GM18519 (cell line): ENCODE results near the gene TREML4.

Experiments
- ATAC-seq: cut with Tn5 transposase; IDR thresholded peaks from one replicate; pipeline ENCODE4 v1.9.1; 2021; ENCODE audit warnings: mild to moderate bottlenecking, moderate library complexity; ENCODE audit not compliant: unreplicated experiment, low FRiP score

Gene TREML4

DNA sequence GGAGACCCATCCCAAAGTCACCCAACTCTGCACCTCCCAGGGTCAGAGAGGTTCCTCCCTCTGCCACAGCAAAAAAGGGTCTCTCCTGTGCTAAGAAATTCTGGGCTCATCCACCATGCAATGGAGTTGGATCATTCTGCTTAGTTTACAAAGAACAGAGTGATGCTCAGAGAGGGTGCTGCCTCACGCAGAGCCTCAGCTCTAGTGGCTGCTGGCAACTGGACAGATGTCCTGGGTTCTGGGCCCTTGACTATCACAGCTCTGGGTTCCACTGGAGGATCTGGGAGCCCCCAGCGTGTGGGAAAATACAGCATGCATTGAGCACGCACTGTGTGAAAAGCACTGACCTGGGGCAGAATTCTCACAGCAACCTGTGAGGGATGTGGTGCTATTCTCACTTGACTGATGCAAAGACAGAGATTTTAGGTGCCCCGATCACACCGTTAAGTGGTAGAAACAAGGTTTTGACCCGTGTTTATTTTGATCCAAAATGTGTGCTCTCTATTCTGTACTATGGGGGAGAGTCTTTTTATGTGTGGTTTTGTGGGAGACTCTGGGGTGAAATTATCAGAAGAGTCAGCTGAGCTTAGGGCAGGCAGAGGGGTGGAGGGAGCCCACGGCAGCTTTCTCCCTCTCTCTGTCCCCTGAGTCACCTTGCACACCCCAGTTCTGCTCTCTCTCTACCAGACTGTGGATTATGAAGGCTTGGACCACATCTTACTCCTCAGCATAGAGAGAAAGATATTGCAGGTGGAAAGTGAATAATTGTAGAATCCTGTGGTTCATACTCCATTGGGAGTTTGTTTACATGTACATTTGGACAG lies 19.9 kb downstream of the TREML4 start:
- ATAC-seq, result no peak

- ATAC-seq, result no peak
These were observed 24.4 kb downstream of the TREML4 start for GRCh38 chr6:41252401-41253169.

GRCh38 chr6:41255110-41255509 lies 27.0 kb downstream of the TREML4 start:
- no peak for ATAC-seq

DNA sequence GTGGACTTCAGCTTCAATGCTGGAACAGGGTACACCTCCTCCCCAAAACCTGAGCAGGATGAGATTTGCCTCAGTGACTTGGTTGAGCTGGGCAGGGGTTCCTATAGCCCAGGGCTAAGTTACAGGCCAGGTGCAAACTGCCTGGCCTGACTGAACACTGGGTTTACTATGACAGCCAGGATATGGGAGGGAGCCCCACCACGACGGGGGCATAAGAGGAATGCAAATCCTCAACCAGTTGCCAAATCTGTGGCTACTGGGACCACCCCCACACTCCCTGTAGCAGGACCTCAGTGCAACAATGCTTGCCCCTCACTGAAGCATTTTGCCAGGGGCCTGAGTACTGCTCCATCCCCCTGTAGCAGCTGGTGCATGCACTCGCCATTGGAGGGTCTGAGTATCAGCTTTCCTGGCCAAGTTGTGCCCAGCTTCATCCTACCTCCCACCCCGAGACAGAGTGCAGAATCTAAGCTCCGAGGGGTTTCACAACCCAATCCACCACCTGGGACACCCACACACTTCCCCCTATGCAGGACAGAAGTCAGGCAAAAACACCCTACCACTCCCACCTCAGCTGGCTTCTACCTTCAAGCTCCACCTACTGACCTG lies 27.6 kb downstream of the TREML4 start:
- no peak for ATAC-seq

- ATAC-seq, result peak; percentile 80
These were observed 28.2 kb downstream of the TREML4 start for GRCh38 chr6:41256383-41256782.

- ATAC-seq, result no peak
These were observed 29.4 kb downstream of the TREML4 start for GRCh38 chr6:41257369-41258195.

- ATAC-seq, result no peak
These were observed 30.0 kb downstream of the TREML4 start for GRCh38 chr6:41258196-41258493.

- no peak for ATAC-seq
These were observed 34.3 kb downstream of the TREML4 start for GRCh38 chr6:41262401-41262800.

- ATAC-seq, result no peak
These were observed 35.1 kb downstream of the TREML4 start for GRCh38 chr6:41263267-41263666.

DNA sequence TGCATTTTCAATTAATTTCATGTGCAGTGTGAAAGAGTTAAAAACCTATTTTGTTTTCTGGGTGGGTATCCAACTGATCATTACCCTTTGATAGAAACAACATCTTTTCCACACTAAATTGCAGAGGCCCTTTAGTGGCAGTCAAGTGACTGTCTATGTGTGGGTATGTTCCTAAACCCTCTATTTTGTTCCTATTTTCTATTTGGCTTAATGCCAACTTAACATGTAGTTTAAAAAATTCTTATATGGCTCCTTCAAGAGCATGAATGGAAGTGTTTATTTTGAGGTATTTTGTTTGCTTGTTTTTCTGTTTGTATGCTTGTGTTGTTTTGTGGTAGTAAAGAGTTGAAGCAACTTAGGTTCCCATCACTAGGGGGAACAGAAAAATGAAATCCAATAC lies 38.4 kb downstream of the TREML4 start:
- ATAC-seq, result no peak

GRCh38 chr6:41268478-41268877 lies 40.3 kb downstream of the TREML4 start:
- ATAC-seq, result no peak

DNA sequence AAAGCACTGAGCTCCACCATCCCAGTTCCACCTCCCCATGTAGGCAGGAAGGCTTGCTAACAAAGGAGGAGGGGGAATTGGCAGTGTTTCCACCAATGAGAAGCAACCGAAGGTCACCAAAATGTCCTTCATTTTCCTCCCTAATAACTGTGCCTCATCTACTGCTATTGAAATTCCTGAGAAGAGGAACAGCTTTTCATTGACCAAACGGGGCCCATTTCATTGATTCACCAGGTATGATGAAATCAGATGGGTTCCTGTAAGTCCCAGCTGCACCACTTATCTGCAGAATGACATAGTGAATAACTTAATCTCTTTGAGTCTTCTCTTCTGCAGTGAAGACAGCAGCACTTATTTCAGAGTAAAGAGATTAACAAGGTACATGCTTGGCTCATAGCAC lies 41.0 kb downstream of the TREML4 start:
- ATAC-seq, result no peak

GRCh38 chr6:41269716-41270115 lies 41.6 kb downstream of the TREML4 start:
- no peak for ATAC-seq

GRCh38 chr6:41271901-41272395 lies 43.8 kb downstream of the TREML4 start:
- ATAC-seq, result no peak

DNA sequence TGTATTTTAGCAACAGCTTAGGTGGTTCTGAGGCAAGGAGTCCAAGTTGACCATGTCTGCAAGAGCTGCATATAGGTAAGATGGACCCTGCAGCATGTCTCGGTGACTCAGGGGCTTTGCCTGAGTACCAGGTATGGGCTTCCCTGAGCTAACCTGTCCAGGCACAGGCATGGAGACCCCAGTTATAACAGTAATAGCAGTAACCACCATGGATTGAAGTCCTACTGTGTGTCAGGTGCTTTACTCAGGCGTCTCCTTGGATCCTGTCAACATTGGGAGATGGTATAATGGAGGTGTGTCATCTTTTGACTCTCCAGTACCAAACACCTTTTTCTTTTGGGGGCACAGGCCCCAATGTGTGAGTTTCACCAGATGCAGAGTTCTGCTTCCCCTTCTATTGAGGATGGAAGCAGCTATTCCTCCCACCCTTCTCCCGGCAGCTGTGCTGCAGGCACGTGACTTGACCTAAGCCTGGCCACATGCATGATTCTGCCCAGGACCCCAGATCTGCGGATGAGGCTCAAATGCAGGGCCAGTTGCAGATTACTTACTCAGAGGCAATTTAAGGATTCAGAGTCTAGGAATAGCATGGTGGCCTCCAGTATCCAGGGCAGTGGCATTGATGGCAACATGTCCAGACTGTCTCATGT lies 44.6 kb downstream of the TREML4 start:
- ATAC-seq, result no peak

DNA sequence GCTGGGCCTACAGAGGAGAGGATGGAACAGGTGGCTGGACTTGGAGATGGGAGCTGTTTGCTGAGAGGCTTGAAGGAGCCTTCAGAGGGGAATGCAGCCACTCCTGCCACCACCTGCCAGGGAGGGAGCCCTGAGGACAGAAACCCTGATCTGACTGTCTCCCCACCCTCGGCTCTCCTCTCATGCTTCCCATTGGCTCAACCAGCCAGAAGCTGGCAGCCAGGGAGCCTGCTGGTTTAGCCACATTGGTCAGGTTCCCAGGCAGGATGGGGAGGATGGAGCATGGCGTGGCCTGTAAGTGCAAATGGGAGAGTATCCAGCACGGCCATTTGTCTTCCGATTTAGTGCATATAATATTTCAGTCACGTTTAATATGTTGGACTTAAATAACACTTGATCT lies 45.6 kb downstream of the TREML4 start:
- no peak for ATAC-seq

- ATAC-seq, result no peak
These were observed 46.1 kb downstream of the TREML4 start for GRCh38 chr6:41274256-41274655.

DNA sequence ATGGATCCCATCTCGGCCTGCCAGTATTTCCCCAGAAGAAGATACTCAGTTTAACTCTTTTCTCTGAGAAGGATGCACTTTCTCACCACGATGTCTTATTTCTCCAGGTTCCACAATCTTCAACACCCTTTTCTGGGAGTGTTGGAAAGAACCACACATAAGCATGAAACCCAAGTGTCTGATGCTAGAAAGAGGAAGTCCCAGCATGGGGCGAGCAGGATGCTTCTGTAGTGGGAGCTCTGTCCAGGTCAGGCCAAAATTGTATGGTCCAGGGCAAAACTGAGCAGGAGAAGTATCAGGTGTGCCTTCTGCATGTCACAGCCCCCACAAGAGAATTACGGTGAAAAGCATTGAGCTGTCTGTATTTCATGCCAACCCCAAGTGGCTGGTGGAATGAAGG lies 47.3 kb downstream of the TREML4 start:
- no peak for ATAC-seq

DNA sequence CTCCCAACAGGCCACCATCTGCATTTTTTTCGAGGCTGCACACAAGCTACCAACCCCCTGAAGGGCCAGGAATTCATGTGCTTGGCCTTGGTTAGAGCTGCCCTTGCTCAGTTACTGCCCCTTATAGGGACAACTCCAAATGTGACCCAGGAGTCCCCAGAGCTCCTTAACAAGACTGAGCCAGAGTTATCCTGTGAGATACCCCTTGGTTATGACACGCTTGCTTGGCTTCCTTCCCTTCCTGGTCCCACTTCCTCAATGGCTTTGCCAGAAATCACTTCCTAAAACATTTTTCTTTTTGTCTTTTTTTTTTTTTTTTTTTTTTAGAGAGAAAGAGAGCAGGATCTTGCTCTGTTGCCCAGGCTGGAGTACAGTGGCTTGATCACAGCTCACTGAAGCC lies 49.5 kb downstream of the TREML4 start:
- ATAC-seq, result no peak
